ENCODE results near the gene CLSTN1.

CLSTN1 gene

GRCh38 chr1:9823943-9824701 is at the start of gene CLSTN1:
Gene CLSTN1, minus strand, starts transcription at chr1:9823965. Its CDS starts 232 bp downstream, at chr1:9823733.
- ATAC-seq (peak; percentile 62), DNase-seq (peak; percentile 93)

- no peak for ATAC-seq
- no peak for DNase-seq
Measured at GRCh38 chr1:9873385-9873784, 49.6 kb upstream of the CLSTN1 start.

GRCh38 chr1:9872430-9873165 is 48.8 kb upstream of the CLSTN1 start:
- ATAC-seq (no peak), DNase-seq (no peak)

- DNase-seq, result no peak
- ATAC-seq, result no peak
Measured at GRCh38 chr1:9871707-9872425, 48.1 kb upstream of the CLSTN1 start.

GRCh38 chr1:9871021-9871420 is 47.3 kb upstream of the CLSTN1 start:
- DNase-seq (no peak), ATAC-seq (no peak)

- ATAC-seq, result no peak
- no peak for DNase-seq
Measured at GRCh38 chr1:9870572-9870971, 46.8 kb upstream of the CLSTN1 start.

DNA sequence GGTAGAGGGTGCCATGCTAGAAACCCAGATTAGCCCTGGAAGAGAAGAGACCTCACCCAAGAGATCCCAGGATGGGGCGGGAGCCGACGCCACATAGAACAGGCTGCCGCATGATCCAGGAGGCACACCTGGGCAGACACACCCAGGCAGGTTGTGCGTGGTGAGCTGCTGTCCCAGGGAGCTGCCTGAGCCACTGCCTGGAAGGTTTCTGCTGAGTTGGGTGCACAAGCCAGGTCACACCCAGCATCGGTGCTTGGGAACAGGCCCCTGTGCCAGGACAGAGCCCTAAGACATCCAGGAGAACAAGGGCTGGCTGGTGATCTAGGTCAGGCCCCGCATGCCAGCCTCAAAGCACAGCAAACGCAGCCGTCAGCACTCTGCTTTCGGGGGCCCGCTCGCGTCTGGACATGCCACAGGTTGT is 46.1 kb upstream of the CLSTN1 start:
- DNase-seq (no peak), ATAC-seq (no peak)

- no peak for DNase-seq
- no peak for ATAC-seq
Measured at GRCh38 chr1:9868244-9868590, 44.5 kb upstream of the CLSTN1 start.

- ATAC-seq, result peak; percentile 94
- peak; percentile 90 for DNase-seq
Measured at GRCh38 chr1:9867408-9868243, 43.9 kb upstream of the CLSTN1 start.

- DNase-seq (no peak), ATAC-seq (no peak)
Measured at GRCh38 chr1:9866836-9867235, 43.1 kb upstream of the CLSTN1 start.

DNA sequence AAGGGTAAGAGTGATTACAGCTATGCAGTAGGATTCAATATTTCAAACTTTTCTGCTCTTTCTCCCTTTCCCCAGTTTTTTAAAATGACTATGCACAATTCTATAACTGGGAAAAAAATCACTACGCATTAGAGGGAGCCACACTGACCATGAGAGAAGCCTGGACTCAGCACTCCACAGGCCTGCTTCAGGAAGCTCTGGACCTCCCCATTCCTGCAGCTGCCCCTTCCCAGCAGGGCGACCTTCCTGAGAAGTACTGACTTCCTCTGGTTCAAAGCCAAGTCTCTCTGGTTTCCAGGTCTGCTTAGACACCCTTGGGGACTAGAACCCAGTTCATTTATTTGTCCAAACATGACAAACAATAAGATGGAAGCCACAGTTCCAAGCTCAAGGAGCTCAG is 42.0 kb upstream of the CLSTN1 start:
- DNase-seq (no peak), ATAC-seq (no peak)

DNA sequence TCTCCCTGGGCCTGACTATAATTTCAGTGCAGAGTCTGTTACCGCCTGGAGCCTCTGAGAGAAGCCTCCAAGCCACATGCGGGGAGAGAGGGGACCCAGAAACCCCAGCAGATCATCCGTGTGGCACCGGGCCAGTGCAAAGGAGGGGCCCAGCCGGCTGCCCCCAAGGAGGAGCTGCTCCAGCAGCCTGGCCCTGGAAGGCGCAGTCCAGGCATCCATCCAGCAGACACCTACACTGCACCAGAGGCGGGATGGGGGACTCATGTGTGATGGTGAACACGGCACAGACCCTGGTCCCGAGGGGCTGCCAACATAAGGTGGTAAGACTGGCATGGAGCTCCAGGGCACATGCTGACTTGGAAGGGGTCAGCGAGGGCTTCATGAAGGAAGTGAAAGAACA is 39.6 kb upstream of the CLSTN1 start:
- DNase-seq (no peak), ATAC-seq (no peak)

- DNase-seq, result no peak
- no peak for ATAC-seq
Measured at GRCh38 chr1:9861360-9861759, 37.6 kb upstream of the CLSTN1 start.

- ATAC-seq, result no peak
- DNase-seq, result no peak
Measured at GRCh38 chr1:9860887-9861286, 37.1 kb upstream of the CLSTN1 start.

DNA sequence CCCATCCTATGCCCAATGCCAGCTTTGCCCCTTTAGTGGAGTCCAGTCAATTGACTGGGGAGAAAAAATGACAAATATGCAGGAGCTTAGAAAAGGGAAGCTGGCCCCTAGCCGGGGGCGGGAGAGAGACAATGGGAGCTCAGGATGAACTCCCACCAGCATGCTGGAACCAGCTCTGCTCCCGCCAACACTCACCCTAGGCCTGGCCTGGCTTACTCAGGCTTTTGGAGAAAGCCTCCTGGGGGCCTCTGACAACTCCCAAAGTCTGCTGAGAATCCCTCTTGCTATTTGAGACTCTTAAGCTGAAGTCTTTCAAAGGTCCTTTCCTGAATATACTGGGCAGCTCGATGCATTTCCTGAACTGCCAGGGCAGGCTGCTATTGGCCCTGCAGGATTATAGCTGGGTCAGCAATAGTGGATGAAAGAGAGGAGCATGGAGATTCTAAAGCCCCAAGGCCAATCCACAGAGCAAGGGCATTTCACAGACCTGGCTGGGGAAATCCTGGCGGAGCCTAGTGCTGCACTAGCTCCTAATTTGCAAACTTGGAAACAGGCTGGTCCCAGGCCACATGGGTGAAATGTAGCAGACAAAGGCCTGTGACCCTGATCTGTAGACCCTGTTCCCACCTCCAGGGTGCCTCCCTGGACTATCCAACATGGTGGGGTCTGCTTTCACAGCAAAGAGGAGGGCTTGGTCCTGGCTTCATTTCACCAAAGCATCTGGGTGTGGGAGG is 35.7 kb upstream of the CLSTN1 start:
- ATAC-seq, result no peak

DNA sequence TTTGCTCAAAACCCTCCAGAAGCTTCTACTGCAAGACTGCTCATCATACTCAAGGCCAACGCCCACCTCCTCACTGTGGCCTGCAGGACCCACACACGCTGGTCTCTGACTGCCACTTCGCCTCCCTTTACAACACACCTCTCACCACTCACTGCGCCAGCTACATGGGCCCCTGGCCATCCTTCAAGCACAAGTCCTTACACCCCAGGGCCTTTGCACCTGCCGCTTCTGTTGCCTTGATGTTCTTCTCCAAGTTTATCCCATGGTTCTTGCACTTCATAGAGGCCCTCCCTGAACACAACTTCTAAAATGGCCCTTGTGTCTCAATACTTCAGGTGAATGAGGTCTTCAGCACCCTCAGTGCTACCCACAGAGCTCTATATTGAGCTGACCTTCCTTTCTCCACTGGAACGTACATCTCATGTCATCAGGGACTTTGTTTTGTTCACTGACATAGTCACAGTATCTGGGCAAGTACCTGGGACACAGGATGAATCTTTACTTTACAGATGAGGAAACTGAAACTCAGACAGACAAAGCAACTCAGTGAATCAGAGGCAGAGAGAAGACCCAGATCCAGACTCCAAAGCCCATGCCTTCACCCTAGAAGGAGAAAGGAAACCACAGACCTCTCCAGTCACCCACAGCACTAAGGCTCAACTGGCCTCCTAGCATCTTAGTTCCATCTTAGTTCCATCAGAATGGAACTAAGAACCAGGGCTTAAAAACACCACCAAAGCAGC is 34.7 kb upstream of the CLSTN1 start:
- DNase-seq, result no peak
- ATAC-seq, result peak; percentile 57

More for the DNA sequence above, 35.7 kb upstream of the CLSTN1 start:
- no peak for DNase-seq

DNA sequence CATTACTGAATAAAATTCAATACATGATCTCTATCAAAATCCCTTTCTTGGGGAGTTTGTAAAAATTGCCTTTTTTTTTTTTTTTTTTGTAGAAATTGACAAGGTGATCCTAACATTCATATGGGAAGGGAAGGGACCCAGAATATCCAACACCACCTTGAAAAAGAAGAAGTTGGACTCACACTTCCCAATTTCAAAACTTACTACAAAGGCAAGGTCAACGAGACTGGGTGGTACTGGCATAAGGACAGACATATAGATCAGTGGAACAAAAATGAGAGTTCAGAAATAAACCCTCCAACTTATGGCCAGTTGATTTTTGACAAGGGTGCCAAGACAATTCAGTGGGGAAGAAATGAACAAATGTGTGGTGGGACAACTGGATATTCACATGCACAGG is 31.4 kb upstream of the CLSTN1 start:
- no peak for ATAC-seq
- no peak for DNase-seq

- no peak for DNase-seq
- no peak for ATAC-seq
Measured at GRCh38 chr1:9853249-9853595, 29.5 kb upstream of the CLSTN1 start.

GRCh38 chr1:9852410-9853248 is 28.9 kb upstream of the CLSTN1 start:
- no peak for DNase-seq

GRCh38 chr1:9852004-9852403 is 28.2 kb upstream of the CLSTN1 start:
- no peak for ATAC-seq
- DNase-seq, result no peak

More at GRCh38 chr1:9852410-9853248, 28.9 kb upstream of the CLSTN1 start:
- no peak for ATAC-seq

Measured in stimulated activated naive CD8-positive, alpha-beta T cell treated with anti-CD3 and anti-CD28 coated beads, Interleukin-15, Interleukin-2, amounts not matched to agents 100 U/mL and 50 U/mL, for 24 hours (primary cell).